ENCODE data around the gene NR6A1.

DNA sequence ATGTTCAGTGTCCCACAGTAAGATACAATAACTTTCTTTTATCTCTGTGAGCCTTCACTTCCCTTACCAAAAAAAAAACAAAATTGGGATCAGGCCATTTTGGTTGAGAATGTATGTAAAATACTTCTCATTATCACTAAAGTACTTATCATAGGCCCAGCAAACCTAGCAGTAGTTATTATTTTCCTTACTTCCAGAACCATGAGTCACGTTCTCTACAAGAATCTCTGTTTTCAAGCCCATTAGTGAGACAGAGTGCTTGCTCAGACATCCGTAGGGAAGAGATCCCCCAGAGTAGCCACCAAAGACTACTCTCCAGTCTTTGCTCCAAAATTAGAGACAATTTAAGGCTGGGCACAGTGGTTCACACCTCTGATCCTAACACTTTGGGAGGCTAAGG lies 160.0 kb downstream of the NR6A1 start:
- TF ChIP-seq EZH2phosphoT487 (IDR thresholded peaks at IDR 0.05; ENCODE audit: unreplicated experiment) (no peak), CREB1 (CRISPR knock-in tag; IDR thresholded peaks at IDR 0.05; ENCODE audit: low read depth) (no peak)
